A549 (cell line): ENCODE measurements around the gene GNB1. TPM values are rescaled to one million over a fixed set of nuclear protein-coding genes. Genes with fewer than 3 reads are reported as not detected.

ENCODE experiments used
- ATAC-seq, 2 experiments: fragments of 200-7000 bp in 1 of 2; fragments of >200 bp in 1 of 2; cut with Nextera tagmentation in 1 of 2; cut with Tn5 transposase in 1 of 2; 3 replicates each; pipeline versions ENCODE4 v1.8.0 to v1.9.1; 2018 to 2020; ENCODE audit warnings: mild to moderate bottlenecking in 1 of 2, moderate library complexity in 1 of 2
- CTCF ChIA-PET: fragments of 300-600 bp; sonication (Branson Sonifier 250); formaldehyde crosslinking; extraction: SDS; loops from one replicate; lab custom pipeline; 2021; ENCODE audit warnings: antibody characterized with exemption, inconsistent platforms; lab: Yijun Ruan, JAX
- POLR2A ChIA-PET: fragments of 350-600 bp; formaldehyde crosslinking; extraction: SDS; loops from one replicate; lab custom pipeline; 2021; ENCODE audit warnings: antibody characterized with exemption, inconsistent platforms; lab: Yijun Ruan, JAX
- DNase-seq, 2 experiments: peaks; one replicate each; pipeline versions ENCODE4 v3.0.0 to v3.0.0-alpha.2; 2011 to 2016; ENCODE audit warnings: low read depth in 1 of 2, low spot score in 1 of 2
- FAIRE-seq: peaks from 2 replicates; lab custom pipeline; 2011; peaks lifted over from hg19 to GRCh38; lab: Jason Lieb, UNC
- H3K27ac ChIP-seq, 2 experiments: fragments of >200 bp; sonication (Bioruptor Twin); formaldehyde crosslinking; 3 replicates each; pipeline ENCODE4 v1.5.1; 2016 to 2017
- H3K4me1 ChIP-seq: fragments of >200 bp; sonication (Bioruptor Twin); formaldehyde crosslinking; 3 replicates; pipeline ENCODE4 v1.6.1; 2016
- H3K4me2 ChIP-seq: fragments of >200 bp; sonication (Bioruptor Twin); formaldehyde crosslinking; 3 replicates; pipeline ENCODE4 v1.6.1; 2016
- H3K4me3 ChIP-seq: fragments of >200 bp; sonication (Bioruptor Twin); formaldehyde crosslinking; 3 replicates; pipeline ENCODE4 v1.5.1; 2016
- H3K9me3 ChIP-seq: fragments of >200 bp; sonication (Bioruptor Twin); formaldehyde crosslinking; 3 replicates; pipeline ENCODE4 v1.6.1; 2016
- BHLHE40 ChIP-seq: IDR thresholded peaks from 2 replicates; pipeline ENCODE4 v1.6.1; 2012; ENCODE audit warnings: low read depth, low read length, inconsistent platforms
- CHD4 ChIP-seq: fragments of 200-600 bp; sonication (generic); IDR thresholded peaks from 2 replicates; pipeline ENCODE4 v1.6.1; 2016; ENCODE audit warnings: antibody characterized with exemption, mild to moderate bottlenecking, borderline replicate concordance
- FOSL2 ChIP-seq, 2 experiments: fragments of 450-650 bp in 1 of 2; fragments of >200 bp in 1 of 2; sonication (Bioruptor Twin) in 1 of 2; formaldehyde crosslinking; IDR thresholded peaks; 2 replicates each; pipeline versions ENCODE4 v1.5.0 to v1.6.1; 2016 to 2020; ENCODE audit warnings: mild to moderate bottlenecking in 1 of 2, moderate library complexity in 1 of 2
- GATA3 ChIP-seq: IDR thresholded peaks from 2 replicates; pipeline ENCODE4 v1.6.1; 2012; ENCODE audit warnings: borderline replicate concordance
- HDAC2 ChIP-seq: fragments of 200-600 bp; sonication (generic); IDR thresholded peaks from 2 replicates; pipeline ENCODE4 v1.6.1; 2016
- HOXA7 ChIP-seq: fragments of 250-450 bp; sonication (Bioruptor Pico); IDR thresholded peaks from 2 replicates; pipeline ENCODE4 v1.5.0; 2020; ENCODE audit warnings: mild to moderate bottlenecking, moderate library complexity
- HOXB13 ChIP-seq: fragments of 250-450 bp; sonication (Bioruptor Pico); IDR thresholded peaks from 2 replicates; pipeline ENCODE4 v1.5.0; 2020; ENCODE audit warnings: low read depth, mild to moderate bottlenecking, moderate library complexity
- JUNB ChIP-seq: fragments of >200 bp; sonication (Bioruptor Twin); formaldehyde crosslinking; IDR thresholded peaks from 2 replicates; pipeline ENCODE4 v1.6.1; 2016
- KDM1A ChIP-seq: fragments of 200-600 bp; sonication (generic); IDR thresholded peaks from 2 replicates; pipeline ENCODE4 v1.6.1; 2016; ENCODE audit warnings: low read depth, mild to moderate bottlenecking
- MAFK ChIP-seq: fragments of 450-650 bp; IDR thresholded peaks from 2 replicates; pipeline ENCODE4 v1.6.1; 2014; ENCODE audit not compliant: partially characterized antibody
- NPAS2 ChIP-seq: fragments of 250-450 bp; sonication (Bioruptor Pico); IDR thresholded peaks from 2 replicates; pipeline ENCODE4 v1.8.0; 2022; ENCODE audit warnings: mild to moderate bottlenecking, moderate library complexity, borderline replicate concordance
- NR3C1 ChIP-seq: fragments of >200 bp; sonication (Bioruptor Twin); formaldehyde crosslinking; IDR thresholded peaks from 3 replicates; pipeline ENCODE4 v1.6.1; 2017
- POLR2A ChIP-seq: IDR thresholded peaks from 2 replicates; pipeline ENCODE4 v1.6.1; 2012; ENCODE audit warnings: mild to moderate bottlenecking, low read length
- POLR2AphosphoS2 ChIP-seq: conservative IDR thresholded peaks from 2 replicates; pipeline ENCODE4 v1.6.1; 2012; ENCODE audit warnings: low read length, improper control_type of control experiment, inconsistent platforms
- TFCP2L1 ChIP-seq: fragments of 250-450 bp; sonication (Bioruptor Pico); IDR thresholded peaks from 2 replicates; pipeline ENCODE4 v1.5.0; 2021; ENCODE audit warnings: mild to moderate bottlenecking
- ZC3H11A ChIP-seq: fragments of 450-650 bp; IDR thresholded peaks from 2 replicates; pipeline ENCODE4 v1.6.1; 2014; ENCODE audit warnings: antibody characterized with exemption, mild to moderate bottlenecking
- ZFP36 ChIP-seq: fragments of 450-650 bp; IDR thresholded peaks from 2 replicates; pipeline ENCODE4 v1.6.1; 2014; ENCODE audit warnings: borderline replicate concordance; ENCODE audit not compliant: partially characterized antibody
- ZNF302 ChIP-seq: fragments of 250-450 bp; sonication (Bioruptor Pico); IDR thresholded peaks from 2 replicates; pipeline ENCODE4 v1.9.0; 2021; ENCODE audit warnings: inconsistent platforms, mild to moderate bottlenecking, moderate library complexity
- ZSCAN20 ChIP-seq: fragments of 250-450 bp; sonication (Bioruptor Pico); IDR thresholded peaks from 2 replicates; pipeline ENCODE4 v1.8.0; 2022; ENCODE audit warnings: mild to moderate bottlenecking, moderate library complexity
- WGBS: methylation state at CpG from one replicate; pipeline ENCODE4 v1.1.6; 2017; ENCODE audit errors: missing lambda C conversion rate; 5-methylcytosine and 5-hydroxymethylcytosine counted together
- polyA plus RNA-seq, 4 experiments: library from polyadenylated mRNA; depleted of rRNA in 3 of 4; stranded (reverse); fragments of >200 nt; fragmentation: RNase III in 1 of 4; extraction: RNeasy Plus Mini Kit Qiagen cat#74134 plus additional on column Dnase treatment in 1 of 4; gene quantifications; 2 replicates in 3 of 4; 3 replicates in 1 of 4; pipeline ENCODE4 v1.2.3, GENCODE V29; 2011 to 2017
- TF ChIP-seq, protein P1 (sequence below): fragments of 200-600 bp; sonication (generic); IDR thresholded peaks from 2 replicates; pipeline ENCODE4 v1.6.1; 2016; ENCODE audit warnings: antibody characterized with exemption, mild to moderate bottlenecking, moderate library complexity
- TF ChIP-seq, protein P2 (sequence below): fragments of >200 bp; sonication (Bioruptor Twin); formaldehyde crosslinking; IDR thresholded peaks from 2 replicates; pipeline ENCODE4 v1.6.1; 2016
- TF ChIP-seq, protein P3 (sequence below): IDR thresholded peaks from 2 replicates; pipeline ENCODE4 v1.6.1; 2012; ENCODE audit warnings: low read depth, borderline replicate concordance
- TF ChIP-seq, protein P4 (sequence below): fragments of 450-650 bp; IDR thresholded peaks from 2 replicates; pipeline ENCODE4 v1.6.1; 2014; ENCODE audit warnings: antibody characterized with exemption
- TF ChIP-seq, protein P5 (sequence below): fragments of 250-450 bp; sonication (Bioruptor Pico); IDR thresholded peaks from 2 replicates; pipeline ENCODE4 v1.5.0; 2020; ENCODE audit warnings: low read depth, mild to moderate bottlenecking, moderate library complexity
- TF ChIP-seq, protein P6 (sequence below): IDR thresholded peaks from 2 replicates; pipeline ENCODE4 v1.6.1; 2012
- TF ChIP-seq, protein P7 (sequence below): IDR thresholded peaks from 2 replicates; pipeline ENCODE4 v1.6.1; 2012
- TF ChIP-seq, protein P8 (sequence below): fragments of 150-350 bp; IDR thresholded peaks from 2 replicates; pipeline ENCODE4 v1.6.1; 2014; ENCODE audit warnings: low read depth, mild to moderate bottlenecking, low read length

The GNB1 gene
- polyA plus RNA-seq, 2 of the 4 experiments (the other 2 are of a cell fraction), result 159 to 270 TPM

DNA sequence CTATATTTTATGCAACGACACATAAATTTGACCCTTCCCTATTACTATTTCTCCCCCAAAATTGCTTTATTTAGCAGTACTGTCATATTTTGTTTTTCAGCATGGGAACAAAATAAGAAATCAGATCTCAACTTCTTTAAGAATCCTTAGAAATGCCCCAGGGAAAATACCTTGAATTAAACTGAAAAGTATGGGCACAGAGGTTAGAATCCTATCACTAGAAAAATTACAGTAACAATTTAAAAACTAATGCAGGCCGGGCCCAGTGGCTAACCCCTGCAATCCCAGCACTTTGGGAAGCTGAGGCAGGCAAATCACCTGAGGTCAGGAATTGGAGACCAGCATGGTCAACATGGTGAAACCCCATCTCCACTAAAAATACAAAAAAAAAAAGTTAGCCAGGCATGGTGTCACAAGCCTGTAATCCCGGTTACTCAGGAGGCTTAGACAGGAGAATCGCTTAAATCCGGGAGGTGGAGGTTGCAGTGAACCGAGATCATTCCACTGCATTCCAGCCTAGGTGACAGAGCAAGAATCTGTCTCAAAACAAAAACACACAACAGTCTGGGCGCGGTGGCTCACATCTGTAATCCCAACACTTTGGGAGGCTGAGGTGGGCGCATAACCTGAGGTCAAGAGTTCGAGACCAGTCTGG is 51.4 kb downstream of the GNB1 start:
- no peak overlapping the region for H3K4me3 ChIP-seq
- no peak overlapping the region for H3K27ac ChIP-seq
- no peak for DNase-seq
- H3K9me3 ChIP-seq, result no peaks in the 10 kb centered on the region
- ATAC-seq, result no peak
- no peak for FAIRE-seq
- ChIA-PET POLR2A (no interaction called here), CTCF (no interaction called here)
- H3K4me2 ChIP-seq, result no peak overlapping the region
- TF ChIP-seq, protein P1, sequence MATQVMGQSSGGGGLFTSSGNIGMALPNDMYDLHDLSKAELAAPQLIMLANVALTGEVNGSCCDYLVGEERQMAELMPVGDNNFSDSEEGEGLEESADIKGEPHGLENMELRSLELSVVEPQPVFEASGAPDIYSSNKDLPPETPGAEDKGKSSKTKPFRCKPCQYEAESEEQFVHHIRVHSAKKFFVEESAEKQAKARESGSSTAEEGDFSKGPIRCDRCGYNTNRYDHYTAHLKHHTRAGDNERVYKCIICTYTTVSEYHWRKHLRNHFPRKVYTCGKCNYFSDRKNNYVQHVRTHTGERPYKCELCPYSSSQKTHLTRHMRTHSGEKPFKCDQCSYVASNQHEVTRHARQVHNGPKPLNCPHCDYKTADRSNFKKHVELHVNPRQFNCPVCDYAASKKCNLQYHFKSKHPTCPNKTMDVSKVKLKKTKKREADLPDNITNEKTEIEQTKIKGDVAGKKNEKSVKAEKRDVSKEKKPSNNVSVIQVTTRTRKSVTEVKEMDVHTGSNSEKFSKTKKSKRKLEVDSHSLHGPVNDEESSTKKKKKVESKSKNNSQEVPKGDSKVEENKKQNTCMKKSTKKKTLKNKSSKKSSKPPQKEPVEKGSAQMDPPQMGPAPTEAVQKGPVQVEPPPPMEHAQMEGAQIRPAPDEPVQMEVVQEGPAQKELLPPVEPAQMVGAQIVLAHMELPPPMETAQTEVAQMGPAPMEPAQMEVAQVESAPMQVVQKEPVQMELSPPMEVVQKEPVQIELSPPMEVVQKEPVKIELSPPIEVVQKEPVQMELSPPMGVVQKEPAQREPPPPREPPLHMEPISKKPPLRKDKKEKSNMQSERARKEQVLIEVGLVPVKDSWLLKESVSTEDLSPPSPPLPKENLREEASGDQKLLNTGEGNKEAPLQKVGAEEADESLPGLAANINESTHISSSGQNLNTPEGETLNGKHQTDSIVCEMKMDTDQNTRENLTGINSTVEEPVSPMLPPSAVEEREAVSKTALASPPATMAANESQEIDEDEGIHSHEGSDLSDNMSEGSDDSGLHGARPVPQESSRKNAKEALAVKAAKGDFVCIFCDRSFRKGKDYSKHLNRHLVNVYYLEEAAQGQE, result no peak
- TF ChIP-seq, protein P2, sequence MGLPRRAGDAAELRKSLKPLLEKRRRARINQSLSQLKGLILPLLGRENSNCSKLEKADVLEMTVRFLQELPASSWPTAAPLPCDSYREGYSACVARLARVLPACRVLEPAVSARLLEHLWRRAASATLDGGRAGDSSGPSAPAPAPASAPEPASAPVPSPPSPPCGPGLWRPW, result no peak
- TF ChIP-seq HDAC2 (no peak), ZNF302 (CRISPR knock-in tag) (no peak), HOXB13 (no peak), ZFP36 (no peak), JUNB (no peak), TFCP2L1 (CRISPR knock-in tag) (no peak), CHD4 (no peak), MAFK (no peak), ZC3H11A (no peak), POLR2AphosphoS2 (no peak), NR3C1 (no peak)
- TF ChIP-seq, protein P3, sequence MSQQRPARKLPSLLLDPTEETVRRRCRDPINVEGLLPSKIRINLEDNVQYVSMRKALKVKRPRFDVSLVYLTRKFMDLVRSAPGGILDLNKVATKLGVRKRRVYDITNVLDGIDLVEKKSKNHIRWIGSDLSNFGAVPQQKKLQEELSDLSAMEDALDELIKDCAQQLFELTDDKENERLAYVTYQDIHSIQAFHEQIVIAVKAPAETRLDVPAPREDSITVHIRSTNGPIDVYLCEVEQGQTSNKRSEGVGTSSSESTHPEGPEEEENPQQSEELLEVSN, result no peak
- TF ChIP-seq, protein P4, sequence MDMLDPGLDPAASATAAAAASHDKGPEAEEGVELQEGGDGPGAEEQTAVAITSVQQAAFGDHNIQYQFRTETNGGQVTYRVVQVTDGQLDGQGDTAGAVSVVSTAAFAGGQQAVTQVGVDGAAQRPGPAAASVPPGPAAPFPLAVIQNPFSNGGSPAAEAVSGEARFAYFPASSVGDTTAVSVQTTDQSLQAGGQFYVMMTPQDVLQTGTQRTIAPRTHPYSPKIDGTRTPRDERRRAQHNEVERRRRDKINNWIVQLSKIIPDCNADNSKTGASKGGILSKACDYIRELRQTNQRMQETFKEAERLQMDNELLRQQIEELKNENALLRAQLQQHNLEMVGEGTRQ, result no peak
- WGBS, result 91% methylated on average over 10 of the region's 10 CpGs
- H3K4me1 ChIP-seq, result peaks cover 22% of the 10 kb centered on the region

DNA sequence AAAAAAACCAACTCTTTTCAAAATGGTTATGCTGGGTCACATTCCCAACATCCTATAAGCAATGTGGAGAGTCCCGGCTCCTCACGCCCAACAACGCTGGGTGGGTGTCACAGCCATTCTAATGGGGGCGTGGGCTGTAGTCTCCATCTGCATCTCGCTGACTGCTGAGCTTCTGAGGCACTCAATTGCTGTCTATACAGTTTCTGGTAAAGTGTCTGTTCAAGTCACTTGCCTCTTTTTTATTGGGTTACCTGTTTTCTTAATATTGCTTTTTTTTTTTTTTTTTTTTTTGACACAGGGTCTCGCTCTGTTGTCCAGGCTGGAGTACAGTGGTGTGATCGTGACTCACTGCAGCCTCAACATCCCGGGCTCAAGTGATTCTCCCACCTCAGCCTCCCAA is 54.8 kb downstream of the GNB1 start:
- FAIRE-seq (no peak), DNase-seq (no peak), ATAC-seq (no peak)
- H3K4me1 ChIP-seq, result peaks cover 30% of the 10 kb centered on the region
- H3K27ac ChIP-seq, result no peak overlapping the region
- H3K4me2 ChIP-seq, result no peak overlapping the region
- CTCF ChIA-PET, result no interaction called here
- 98% methylated on average over 8 of the region's 8 CpGs for WGBS
- no peaks in the 10 kb centered on the region for H3K9me3 ChIP-seq
- POLR2A ChIA-PET, result no interaction called here
- no peak for TF ChIP-seq POLR2AphosphoS2
- TF ChIP-seq ZSCAN20 (CRISPR knock-in tag), result no peak
- TF ChIP-seq, protein P5, sequence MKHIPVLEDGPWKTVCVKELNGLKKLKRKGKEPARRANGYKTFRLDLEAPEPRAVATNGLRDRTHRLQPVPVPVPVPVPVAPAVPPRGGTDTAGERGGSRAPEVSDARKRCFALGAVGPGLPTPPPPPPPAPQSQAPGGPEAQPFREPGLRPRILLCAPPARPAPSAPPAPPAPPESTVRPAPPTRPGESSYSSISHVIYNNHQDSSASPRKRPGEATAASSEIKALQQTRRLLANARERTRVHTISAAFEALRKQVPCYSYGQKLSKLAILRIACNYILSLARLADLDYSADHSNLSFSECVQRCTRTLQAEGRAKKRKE (CRISPR knock-in tag), result no peak
- TF ChIP-seq, protein P6, sequence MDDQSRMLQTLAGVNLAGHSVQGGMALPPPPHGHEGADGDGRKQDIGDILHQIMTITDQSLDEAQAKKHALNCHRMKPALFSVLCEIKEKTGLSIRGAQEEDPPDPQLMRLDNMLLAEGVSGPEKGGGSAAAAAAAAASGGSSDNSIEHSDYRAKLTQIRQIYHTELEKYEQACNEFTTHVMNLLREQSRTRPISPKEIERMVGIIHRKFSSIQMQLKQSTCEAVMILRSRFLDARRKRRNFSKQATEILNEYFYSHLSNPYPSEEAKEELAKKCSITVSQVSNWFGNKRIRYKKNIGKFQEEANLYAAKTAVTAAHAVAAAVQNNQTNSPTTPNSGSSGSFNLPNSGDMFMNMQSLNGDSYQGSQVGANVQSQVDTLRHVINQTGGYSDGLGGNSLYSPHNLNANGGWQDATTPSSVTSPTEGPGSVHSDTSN, result no peak
- no peak for TF ChIP-seq POLR2A
- TF ChIP-seq, protein P7, sequence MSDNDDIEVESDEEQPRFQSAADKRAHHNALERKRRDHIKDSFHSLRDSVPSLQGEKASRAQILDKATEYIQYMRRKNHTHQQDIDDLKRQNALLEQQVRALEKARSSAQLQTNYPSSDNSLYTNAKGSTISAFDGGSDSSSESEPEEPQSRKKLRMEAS, result no peak
- no peak for TF ChIP-seq ZFP36
- TF ChIP-seq FOSL2 (IDR thresholded peaks at IDR 0.05), result no peak
- TF ChIP-seq FOSL2 (CRISPR knock-in tag; IDR thresholded peaks at IDR 0.05), result no peak
- TF ChIP-seq BHLHE40, result no peak
- no peak for TF ChIP-seq KDM1A
- TF ChIP-seq NPAS2 (CRISPR knock-in tag), result no peak
- TF ChIP-seq, protein P8, sequence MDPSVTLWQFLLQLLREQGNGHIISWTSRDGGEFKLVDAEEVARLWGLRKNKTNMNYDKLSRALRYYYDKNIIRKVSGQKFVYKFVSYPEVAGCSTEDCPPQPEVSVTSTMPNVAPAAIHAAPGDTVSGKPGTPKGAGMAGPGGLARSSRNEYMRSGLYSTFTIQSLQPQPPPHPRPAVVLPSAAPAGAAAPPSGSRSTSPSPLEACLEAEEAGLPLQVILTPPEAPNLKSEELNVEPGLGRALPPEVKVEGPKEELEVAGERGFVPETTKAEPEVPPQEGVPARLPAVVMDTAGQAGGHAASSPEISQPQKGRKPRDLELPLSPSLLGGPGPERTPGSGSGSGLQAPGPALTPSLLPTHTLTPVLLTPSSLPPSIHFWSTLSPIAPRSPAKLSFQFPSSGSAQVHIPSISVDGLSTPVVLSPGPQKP, result no peak
- no peak for TF ChIP-seq GATA3
- no peak for TF ChIP-seq JUNB
- no peak for TF ChIP-seq MAFK
- no peak for TF ChIP-seq HOXA7 (CRISPR knock-in tag)
- H3K4me3 ChIP-seq, result no peak overlapping the region
